OCI-LY7 (cell line): ENCODE measurements around the gene CDHR5. TPM values are rescaled to one million over a fixed set of nuclear protein-coding genes. Genes with fewer than 3 reads are reported as not detected.

ENCODE experiments used
- BruUV-seq: library from RNA; stranded (reverse); fragments of 400-500 nt; replicated peaks from 2 replicates; lab custom pipeline; 2021; lab: Mats Ljungman, UMichigan
- CTCF ChIA-PET: fragments of 300-600 bp; sonication (Branson Sonifier 250); formaldehyde crosslinking; loops from one replicate; lab custom pipeline; 2022; ENCODE audit warnings: antibody characterized with exemption; ENCODE audit not compliant: unreplicated experiment; lab: Charles Lee
- POLR2A ChIA-PET: fragments of 300-600 bp; sonication (Branson Sonifier 250); formaldehyde crosslinking; loops from one replicate; lab custom pipeline; 2022; ENCODE audit warnings: antibody characterized with exemption; lab: Charles Lee
- DNase-seq: peaks from one replicate; pipeline ENCODE4 v3.0.0-alpha.2; 2015; ENCODE audit warnings: low spot score
- H2AFZ ChIP-seq: fragments of 200-600 bp; sonication (generic), shearing (Covaris generic); 2 replicates; pipeline ENCODE4 v1.6.1; 2014; ENCODE audit warnings: mild to moderate bottlenecking, antibody characterized with exemption, low read length, moderate library complexity
- H3K27ac ChIP-seq: fragments of 200-600 bp; sonication (generic); 2 replicates; pipeline ENCODE4 v1.5.1; 2014; ENCODE audit warnings: mixed run types, low read depth, mild to moderate bottlenecking, moderate library complexity, low read length, inconsistent platforms; ENCODE audit not compliant: poor library complexity, severe bottlenecking
- H3K36me3 ChIP-seq: fragments of 200-600 bp; sonication (generic); 2 replicates; pipeline ENCODE4 v1.6.1; 2014; ENCODE audit warnings: mild to moderate bottlenecking, antibody characterized with exemption, low read length, moderate library complexity, mixed read lengths; ENCODE audit not compliant: insufficient read depth
- H3K4me1 ChIP-seq: fragments of 200-600 bp; sonication (generic); 2 replicates; pipeline ENCODE4 v1.5.1; 2014; ENCODE audit warnings: mild to moderate bottlenecking, low read length; ENCODE audit not compliant: insufficient read depth, poor library complexity, severe bottlenecking
- H3K4me2 ChIP-seq: fragments of 200-600 bp; sonication (generic); 2 replicates; pipeline ENCODE4 v1.6.1; 2014; ENCODE audit warnings: mild to moderate bottlenecking, low read length
- H3K4me3 ChIP-seq: fragments of 200-600 bp; sonication (generic); 2 replicates; pipeline ENCODE4 v1.5.1; 2014; ENCODE audit warnings: mild to moderate bottlenecking, low read depth, low read length; ENCODE audit not compliant: poor library complexity, severe bottlenecking
- H3K79me2 ChIP-seq: fragments of 200-600 bp; sonication (generic); 2 replicates; pipeline ENCODE4 v1.6.1; 2016; ENCODE audit warnings: low read depth, mild to moderate bottlenecking, low read length, moderate library complexity, mixed read lengths; ENCODE audit not compliant: insufficient read depth
- H3K9me2 ChIP-seq: fragments of 200-600 bp; sonication (generic); 2 replicates; pipeline ENCODE4 v1.6.1; 2016; ENCODE audit warnings: mild to moderate bottlenecking, low read length, mixed read lengths; ENCODE audit not compliant: insufficient read depth
- H3K9me3 ChIP-seq: fragments of 200-600 bp; sonication (generic); 2 replicates; pipeline ENCODE4 v1.6.1; 2014; ENCODE audit warnings: mild to moderate bottlenecking, mixed run types, low read length, mixed read lengths
- H4K20me1 ChIP-seq: fragments of 200-600 bp; sonication (generic); 2 replicates; pipeline ENCODE4 v1.6.1; 2014; ENCODE audit warnings: mild to moderate bottlenecking, antibody characterized with exemption, low read length, moderate library complexity, mixed read lengths; ENCODE audit not compliant: insufficient read depth
- EZH2phosphoT487 ChIP-seq: fragments of 200-600 bp; sonication (generic); IDR thresholded peaks from 2 replicates; pipeline ENCODE4 v1.6.1; 2018; ENCODE audit warnings: low read depth, borderline replicate concordance, mild to moderate bottlenecking, mixed run types, antibody characterized with exemption, low read length, moderate library complexity, mixed read lengths
- intact Hi-C: fragments of 100-400 bp; cut with micrococcal nuclease; formaldehyde crosslinking; loops from one replicate; pipeline ENCODE4 v1.10.0; 2022; ENCODE audit not compliant: unreplicated experiment
- total RNA-seq, 2 experiments: library from RNA; depleted of rRNA in 1 of 2; stranded (reverse); fragments of >200 nt in 1 of 2; shearing (Covaris generic) in 1 of 2; gene quantifications; 2 replicates each; pipeline ENCODE4 v1.2.3, GENCODE V29; 2014 to 2022
- TF ChIP-seq, protein P1 (sequence below): fragments of 200-600 bp; sonication (generic); conservative IDR thresholded peaks from 2 replicates; pipeline ENCODE4 v1.5.1; 2014; ENCODE audit warnings: mild to moderate bottlenecking, antibody characterized with exemption, low read length, moderate library complexity, mixed read lengths

CDHR5 gene
- total RNA-seq, 2 experiments from 2014 or later: not detected

DNA sequence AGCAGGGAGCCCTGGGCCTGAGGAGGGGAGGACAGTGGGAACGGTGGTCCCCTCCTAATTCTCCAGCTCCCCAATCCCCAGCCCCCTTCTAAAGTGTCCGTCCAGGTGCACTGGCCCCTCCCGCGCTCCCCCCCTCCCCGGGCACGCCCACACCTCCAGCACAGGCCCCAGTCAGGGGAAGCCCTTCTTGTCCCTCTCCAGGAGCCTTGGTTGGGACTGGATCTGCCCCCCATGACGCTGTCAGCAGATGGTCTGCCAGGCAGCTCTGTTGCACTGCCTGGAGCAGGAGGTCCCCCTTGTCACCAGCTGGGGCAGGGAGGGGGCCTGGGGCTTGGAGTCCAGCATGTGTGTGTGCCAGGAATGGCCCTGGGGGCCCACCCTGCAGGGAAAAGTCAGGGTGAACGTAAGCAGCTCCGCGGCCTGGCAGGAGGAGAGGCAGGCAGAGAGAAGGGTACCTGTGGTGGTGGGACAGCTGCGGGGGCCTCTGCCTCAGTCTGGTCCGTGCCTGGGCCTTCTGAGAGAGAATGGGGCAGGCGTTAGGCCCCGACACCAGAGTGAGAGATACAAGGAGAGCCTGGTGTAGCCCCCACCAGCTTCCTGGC, 10.6 kb downstream of the CDHR5 start:
- H3K36me3 ChIP-seq: peaks cover 43% of the 10 kb centered on the region
- POLR2A ChIA-PET: no interaction called here
- no TSS peak for BruUV-seq

DNA sequence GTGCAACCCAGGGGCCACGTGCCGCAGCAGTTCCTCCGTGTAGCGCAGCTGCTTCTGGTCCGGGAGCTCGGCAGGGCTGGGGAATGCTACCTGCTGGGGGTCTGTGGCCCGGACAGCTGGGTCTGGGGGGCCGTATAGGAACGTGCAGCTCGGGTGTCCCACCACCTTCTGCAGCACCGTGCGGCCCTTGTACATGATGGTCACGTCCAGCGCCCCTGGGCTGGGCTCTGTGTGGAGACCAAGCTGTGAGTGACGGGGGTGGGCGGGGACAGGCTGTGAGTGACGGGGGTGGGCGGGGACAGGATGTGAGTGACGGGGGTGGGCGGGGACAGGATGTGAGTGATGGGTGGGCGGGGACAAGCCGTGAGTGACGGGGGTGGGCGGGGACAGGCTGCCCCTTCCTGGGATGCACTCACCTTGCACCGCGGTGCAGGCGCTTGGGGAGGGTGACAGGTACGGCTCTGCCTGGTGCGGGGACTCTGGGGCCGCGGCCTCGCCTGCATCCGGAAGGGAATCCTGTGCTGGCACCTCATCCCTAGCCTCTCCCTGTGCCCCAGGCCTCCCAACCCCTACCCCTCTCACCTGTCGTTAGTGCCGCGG, 11.3 kb downstream of the CDHR5 start:
- no peak overlapping the region for H3K4me3 ChIP-seq
- CTCF ChIA-PET: no interaction called here
- intact Hi-C loops: no loop called here
- peak; percentile 64 for DNase-seq
- no peak overlapping the region for H3K27ac ChIP-seq
- POLR2A ChIA-PET: no interaction called here
- no peaks in the 10 kb centered on the region for H3K79me2 ChIP-seq
- H4K20me1 ChIP-seq: 0 out of 2 replicates have a peak, but pooled peaks cover 3% of the 10 kb centered on the region
- H3K36me3 ChIP-seq: peaks cover 49% of the 10 kb centered on the region
- TF ChIP-seq EZH2phosphoT487: no peak
- TF ChIP-seq, protein P1, sequence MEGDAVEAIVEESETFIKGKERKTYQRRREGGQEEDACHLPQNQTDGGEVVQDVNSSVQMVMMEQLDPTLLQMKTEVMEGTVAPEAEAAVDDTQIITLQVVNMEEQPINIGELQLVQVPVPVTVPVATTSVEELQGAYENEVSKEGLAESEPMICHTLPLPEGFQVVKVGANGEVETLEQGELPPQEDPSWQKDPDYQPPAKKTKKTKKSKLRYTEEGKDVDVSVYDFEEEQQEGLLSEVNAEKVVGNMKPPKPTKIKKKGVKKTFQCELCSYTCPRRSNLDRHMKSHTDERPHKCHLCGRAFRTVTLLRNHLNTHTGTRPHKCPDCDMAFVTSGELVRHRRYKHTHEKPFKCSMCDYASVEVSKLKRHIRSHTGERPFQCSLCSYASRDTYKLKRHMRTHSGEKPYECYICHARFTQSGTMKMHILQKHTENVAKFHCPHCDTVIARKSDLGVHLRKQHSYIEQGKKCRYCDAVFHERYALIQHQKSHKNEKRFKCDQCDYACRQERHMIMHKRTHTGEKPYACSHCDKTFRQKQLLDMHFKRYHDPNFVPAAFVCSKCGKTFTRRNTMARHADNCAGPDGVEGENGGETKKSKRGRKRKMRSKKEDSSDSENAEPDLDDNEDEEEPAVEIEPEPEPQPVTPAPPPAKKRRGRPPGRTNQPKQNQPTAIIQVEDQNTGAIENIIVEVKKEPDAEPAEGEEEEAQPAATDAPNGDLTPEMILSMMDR: no peak
- H3K4me2 ChIP-seq: no peak overlapping the region; the same call in 1 of the 2 replicates
- no TSS peak for BruUV-seq
- H3K4me1 ChIP-seq: peaks cover 19% of the 10 kb centered on the region
- H3K9me3 ChIP-seq: no peaks in the 10 kb centered on the region
- no peaks in the 10 kb centered on the region for H3K9me2 ChIP-seq
- no peak overlapping the region for H2AFZ ChIP-seq

More for the DNA sequence above, 10.6 kb downstream of the CDHR5 start:
- DNase-seq: no peak
- Histone ChIP-seq H3K4me2 (no peak overlapping the region; the same call in 1 of the 2 replicates), H3K27ac (no peak overlapping the region), H3K79me2 (no peaks in the 10 kb centered on the region), H3K9me3 (no peaks in the 10 kb centered on the region), H2AFZ (no peak overlapping the region), H3K4me1 (peaks cover 19% of the 10 kb centered on the region), H4K20me1 (0 out of 2 replicates have a peak, but pooled peaks cover 3% of the 10 kb centered on the region), H3K9me2 (no peaks in the 10 kb centered on the region), H3K4me3 (no peak overlapping the region)
- intact Hi-C loops: no loop called here
- no peak for TF ChIP-seq EZH2phosphoT487
- TF ChIP-seq, protein P1: no peak
- CTCF ChIA-PET: no interaction called here

DNA sequence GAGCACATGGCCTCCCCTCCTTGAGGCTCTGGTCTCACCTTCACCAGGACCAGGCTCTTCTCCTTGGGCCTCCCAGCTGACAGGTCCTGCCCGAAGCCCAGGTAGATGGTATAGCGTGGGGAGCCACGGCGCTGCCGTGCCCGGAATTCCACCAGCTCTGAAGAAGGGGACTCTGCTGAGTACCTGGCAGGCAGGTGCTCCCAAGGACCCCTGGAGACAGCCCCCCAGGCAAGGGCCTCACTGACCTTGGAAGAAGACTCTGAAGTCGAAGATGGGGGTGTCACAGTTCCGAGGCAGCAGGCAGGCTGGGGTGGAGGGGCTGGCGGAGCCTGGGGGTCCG, 11.8 kb downstream of the CDHR5 start:
- Histone ChIP-seq H4K20me1 (0 out of 2 replicates have a peak, but pooled peaks cover 3% of the 10 kb centered on the region), H3K4me2 (no peak overlapping the region)
- intact Hi-C loops: no loop called here

More for the DNA sequence above, 11.8 kb downstream of the CDHR5 start:
- no peak for DNase-seq
- BruUV-seq: no TSS peak
- H2AFZ ChIP-seq: no peak overlapping the region
- no peak overlapping the region for H3K4me3 ChIP-seq
- H3K79me2 ChIP-seq: no peaks in the 10 kb centered on the region
- ChIA-PET CTCF (no interaction called here), POLR2A (no interaction called here)
- H3K27ac ChIP-seq: no peak overlapping the region
- TF ChIP-seq, protein P1: no peak
- no peak for TF ChIP-seq EZH2phosphoT487
- no peaks in the 10 kb centered on the region for H3K9me2 ChIP-seq
- H3K4me1 ChIP-seq: peaks cover 19% of the 10 kb centered on the region
- H3K36me3 ChIP-seq: peaks cover 54% of the 10 kb centered on the region
- no peaks in the 10 kb centered on the region for H3K9me3 ChIP-seq
